ENCODE data around the gene ST3GAL2. TPM values are rescaled to one million over a fixed set of nuclear protein-coding genes. Genes with fewer than 3 reads are reported as not detected.
"Not testable (repeated sequence)": the region's sequence is repeated elsewhere in the genome, so short reads cannot be mapped to it uniquely, and the experiment has no call there.

ST3GAL2 gene
- total RNA-seq, 2 donors from 2014 or later, result 9.1 to 11.2 TPM

- H3K4me3 ChIP-seq; H3K4me1 ChIP-seq; H3K27ac ChIP-seq; H3K27me3 ChIP-seq; intact Hi-C loops (cut with DNase I); H3K9me3 ChIP-seq: not testable (repeated sequence)
- 53 to 56% methylated on average over 5 to 10 of the region's 10 CpGs for WGBS, 2 donors
- TF ChIP-seq, protein P1, sequence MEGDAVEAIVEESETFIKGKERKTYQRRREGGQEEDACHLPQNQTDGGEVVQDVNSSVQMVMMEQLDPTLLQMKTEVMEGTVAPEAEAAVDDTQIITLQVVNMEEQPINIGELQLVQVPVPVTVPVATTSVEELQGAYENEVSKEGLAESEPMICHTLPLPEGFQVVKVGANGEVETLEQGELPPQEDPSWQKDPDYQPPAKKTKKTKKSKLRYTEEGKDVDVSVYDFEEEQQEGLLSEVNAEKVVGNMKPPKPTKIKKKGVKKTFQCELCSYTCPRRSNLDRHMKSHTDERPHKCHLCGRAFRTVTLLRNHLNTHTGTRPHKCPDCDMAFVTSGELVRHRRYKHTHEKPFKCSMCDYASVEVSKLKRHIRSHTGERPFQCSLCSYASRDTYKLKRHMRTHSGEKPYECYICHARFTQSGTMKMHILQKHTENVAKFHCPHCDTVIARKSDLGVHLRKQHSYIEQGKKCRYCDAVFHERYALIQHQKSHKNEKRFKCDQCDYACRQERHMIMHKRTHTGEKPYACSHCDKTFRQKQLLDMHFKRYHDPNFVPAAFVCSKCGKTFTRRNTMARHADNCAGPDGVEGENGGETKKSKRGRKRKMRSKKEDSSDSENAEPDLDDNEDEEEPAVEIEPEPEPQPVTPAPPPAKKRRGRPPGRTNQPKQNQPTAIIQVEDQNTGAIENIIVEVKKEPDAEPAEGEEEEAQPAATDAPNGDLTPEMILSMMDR (IDR thresholded peaks at IDR 0.05), result peak in 6 of 7 experiments; percentile 23 to 53 (median 48)
- ATAC-seq (peak; percentile 47), DNase-seq (peak in 1 of 4 donors; percentile 16)
- H3K36me3 ChIP-seq (replicated peaks in 1 of 2; ENCODE audit: insufficient read depth in 1 of 2, low read depth in 2 of 2), result peaks cover 0 to 45% of the 10 kb centered on the region in 2 donors
These were observed 68.8 kb downstream of the ST3GAL2 start for GRCh38 chr16:70370145-70370544.

GRCh38 chr16:70364399-70364798 lies 74.5 kb downstream of the ST3GAL2 start:
- DNase-seq, result no peak
- intact Hi-C loops (cut with DNase I), result no loop called here
- H3K36me3 ChIP-seq (replicated peaks in 1 of 2; ENCODE audit: insufficient read depth in 1 of 2, low read depth in 2 of 2), result peaks cover 15 to 43% of the 10 kb centered on the region in 2 donors

GRCh38 chr16:70359552-70359951 lies 79.3 kb downstream of the ST3GAL2 start:
- Histone ChIP-seq H3K36me3 (replicated peaks in 1 of 2; ENCODE audit: insufficient read depth in 1 of 2, low read depth in 2 of 2) (peaks cover 15 to 52% of the 10 kb centered on the region in 2 donors), H3K4me3 (no peak overlapping the region), H3K27me3 (no peaks in the 10 kb centered on the region), H3K9me3 (no peaks in the 10 kb centered on the region), H3K4me1 (no peaks in the 10 kb centered on the region), H3K27ac (no peak overlapping the region)
- no peak for ATAC-seq
- intact Hi-C loops (cut with DNase I), result no loop called here
- TF ChIP-seq POLR2A (IDR thresholded peaks at IDR 0.05), result no peak
- TF ChIP-seq, protein P1 (IDR thresholded peaks at IDR 0.05), result no peak
- 81 to 82% methylated on average over 7 of the region's 7 CpGs for WGBS, 2 donors
- no peak for DNase-seq

More at GRCh38 chr16:70364399-70364798, 74.5 kb downstream of the ST3GAL2 start:
- H3K4me1 ChIP-seq, result no peaks in the 10 kb centered on the region
- WGBS, 2 donors, result 88 to 96% methylated on average over 4 to 5 of the region's 5 CpGs
- H3K4me3 ChIP-seq, result no peak overlapping the region
- TF ChIP-seq POLR2A (IDR thresholded peaks at IDR 0.05), result no peak
- TF ChIP-seq, protein P1 (IDR thresholded peaks at IDR 0.05), result no peak
- no peaks in the 10 kb centered on the region for H3K27me3 ChIP-seq
- no peak for ATAC-seq
- no peaks in the 10 kb centered on the region for H3K9me3 ChIP-seq
- no peak overlapping the region for H3K27ac ChIP-seq

- Histone ChIP-seq H3K27ac (no peak overlapping the region), H3K36me3 (replicated peaks in 1 of 2; ENCODE audit: insufficient read depth in 1 of 2, low read depth in 2 of 2) (peaks cover 0 to 5% of the 10 kb centered on the region in 2 donors), H3K9me3 (no peaks in the 10 kb centered on the region), H3K27me3 (no peaks in the 10 kb centered on the region), H3K4me3 (no peak overlapping the region), H3K4me1 (peaks cover 34% of the 10 kb centered on the region)
- no peak for TF ChIP-seq POLR2A (IDR thresholded peaks at IDR 0.05)
- TF ChIP-seq, protein P1 (IDR thresholded peaks at IDR 0.05), result no peak
- ATAC-seq, result no peak
- 64 to 83% methylated on average over 2 of the region's 2 CpGs for WGBS, 2 donors
- intact Hi-C loops (cut with DNase I), result loop anchor here (10.0 kb wide), 1 partner anchor 55 kb away; the partner anchor contains the start of gene DDX19B
- DNase-seq, result no peak
These were observed 89.1 kb downstream of the ST3GAL2 start for GRCh38 chr16:70349783-70350182.

DNA sequence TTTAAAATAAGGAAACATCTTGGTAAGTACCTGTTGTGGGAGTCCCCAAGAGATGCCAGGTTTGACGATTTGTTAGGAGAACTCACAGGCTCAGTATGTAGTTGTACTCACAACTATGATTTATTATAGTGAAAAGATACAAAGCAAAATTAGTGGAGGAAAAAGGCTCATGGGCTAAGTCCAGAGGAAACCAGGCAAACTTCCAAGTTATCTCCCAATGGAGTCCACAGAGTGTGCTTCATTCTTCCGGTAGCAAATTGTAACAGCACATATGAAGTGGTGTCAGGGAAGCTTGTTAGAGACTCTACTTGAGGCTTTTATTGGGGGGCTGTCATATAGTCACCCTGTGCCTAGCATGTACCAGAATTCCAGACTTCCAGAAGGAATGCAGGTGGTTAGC lies 89.9 kb downstream of the ST3GAL2 start:
- DNase-seq (no peak), ATAC-seq (no peak)
- H3K36me3 ChIP-seq (replicated peaks in 1 of 2; ENCODE audit: insufficient read depth in 1 of 2, low read depth in 2 of 2), result peaks cover 0 to 5% of the 10 kb centered on the region in 2 donors
- no peak for TF ChIP-seq POLR2A (IDR thresholded peaks at IDR 0.05)
- TF ChIP-seq, protein P1 (IDR thresholded peaks at IDR 0.05), result no peak
- intact Hi-C loops (cut with DNase I), result loop anchor here (10.0 kb wide), 1 partner anchor 54 kb away; the partner anchor contains the start of gene DDX19B
- no peak overlapping the region for H3K4me3 ChIP-seq
- H3K4me1 ChIP-seq, result peaks cover 34% of the 10 kb centered on the region
- H3K27me3 ChIP-seq, result no peaks in the 10 kb centered on the region
- 67 to 72% methylated on average over 2 of the region's 2 CpGs for WGBS, 2 donors
- no peak overlapping the region for H3K27ac ChIP-seq
- H3K9me3 ChIP-seq, result no peaks in the 10 kb centered on the region
